Measurements from ENCODE around the gene ZBTB1. TPM values are rescaled to one million over a fixed set of nuclear protein-coding genes. Genes with fewer than 3 reads are reported as not detected.

Gene ZBTB1
- polyA plus RNA-seq, 1 donor from 2014 or later = 24.8 TPM

GRCh38 chr14:64464651-64465050 lies 39.9 kb upstream of the ZBTB1 start:
- Histone ChIP-seq H2AFZ (ENCODE audit: low read depth, low read length) (peak overlapping the region; percentile 7), H3F3A (ENCODE audit: insufficient read depth, low read length, poor library complexity, severe bottlenecking) (no peaks in the 10 kb centered on the region), H3K4me2 (ENCODE audit: low read length) (peak overlapping the region; percentile 46), H3K9me3 (ENCODE audit: low read length) (no peaks in the 10 kb centered on the region), H3K27me3 (ENCODE audit: insufficient read depth, low read depth, low read length) (no peaks in the 10 kb centered on the region), H3K9ac (ENCODE audit: low read length) (peak overlapping the region; percentile 70), H4K20me1 (ENCODE audit: insufficient read depth) (no peaks in the 10 kb centered on the region), H3K36me3 (ENCODE audit: insufficient read depth, low read length) (no peaks in the 10 kb centered on the region), H3K79me2 (replicated peaks; ENCODE audit: insufficient read depth, low read length) (no peaks in the 10 kb centered on the region), H3K27ac (ENCODE audit: low read length) (no peak overlapping the region), H3K4me3 (ENCODE audit: low read length) (peak overlapping the region; percentile 91), H3K9me2 (ENCODE audit: insufficient read depth, low read length) (no peaks in the 10 kb centered on the region)
- TF ChIP-seq POLR2AphosphoS5 (IDR thresholded peaks at IDR 0.05) = no peak
- no peak for TF ChIP-seq EP300 (conservative IDR thresholded peaks at IDR 0.05; ENCODE audit: poor library complexity, severe bottlenecking)
- no peak for TF ChIP-seq RAD21 (conservative IDR thresholded peaks at IDR 0.05)
- TF ChIP-seq, protein P1, sequence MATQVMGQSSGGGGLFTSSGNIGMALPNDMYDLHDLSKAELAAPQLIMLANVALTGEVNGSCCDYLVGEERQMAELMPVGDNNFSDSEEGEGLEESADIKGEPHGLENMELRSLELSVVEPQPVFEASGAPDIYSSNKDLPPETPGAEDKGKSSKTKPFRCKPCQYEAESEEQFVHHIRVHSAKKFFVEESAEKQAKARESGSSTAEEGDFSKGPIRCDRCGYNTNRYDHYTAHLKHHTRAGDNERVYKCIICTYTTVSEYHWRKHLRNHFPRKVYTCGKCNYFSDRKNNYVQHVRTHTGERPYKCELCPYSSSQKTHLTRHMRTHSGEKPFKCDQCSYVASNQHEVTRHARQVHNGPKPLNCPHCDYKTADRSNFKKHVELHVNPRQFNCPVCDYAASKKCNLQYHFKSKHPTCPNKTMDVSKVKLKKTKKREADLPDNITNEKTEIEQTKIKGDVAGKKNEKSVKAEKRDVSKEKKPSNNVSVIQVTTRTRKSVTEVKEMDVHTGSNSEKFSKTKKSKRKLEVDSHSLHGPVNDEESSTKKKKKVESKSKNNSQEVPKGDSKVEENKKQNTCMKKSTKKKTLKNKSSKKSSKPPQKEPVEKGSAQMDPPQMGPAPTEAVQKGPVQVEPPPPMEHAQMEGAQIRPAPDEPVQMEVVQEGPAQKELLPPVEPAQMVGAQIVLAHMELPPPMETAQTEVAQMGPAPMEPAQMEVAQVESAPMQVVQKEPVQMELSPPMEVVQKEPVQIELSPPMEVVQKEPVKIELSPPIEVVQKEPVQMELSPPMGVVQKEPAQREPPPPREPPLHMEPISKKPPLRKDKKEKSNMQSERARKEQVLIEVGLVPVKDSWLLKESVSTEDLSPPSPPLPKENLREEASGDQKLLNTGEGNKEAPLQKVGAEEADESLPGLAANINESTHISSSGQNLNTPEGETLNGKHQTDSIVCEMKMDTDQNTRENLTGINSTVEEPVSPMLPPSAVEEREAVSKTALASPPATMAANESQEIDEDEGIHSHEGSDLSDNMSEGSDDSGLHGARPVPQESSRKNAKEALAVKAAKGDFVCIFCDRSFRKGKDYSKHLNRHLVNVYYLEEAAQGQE (IDR thresholded peaks at IDR 0.05; ENCODE audit: borderline replicate concordance) = no peak
- no peak for TF ChIP-seq SMC3 (conservative IDR thresholded peaks at IDR 0.05; ENCODE audit: poor library complexity)
- TF ChIP-seq EZH2 (IDR thresholded peaks at IDR 0.05; ENCODE audit: borderline replicate concordance, insufficient read depth, low read length, poor library complexity, severe bottlenecking) = no peak
- TF ChIP-seq, protein P2, sequence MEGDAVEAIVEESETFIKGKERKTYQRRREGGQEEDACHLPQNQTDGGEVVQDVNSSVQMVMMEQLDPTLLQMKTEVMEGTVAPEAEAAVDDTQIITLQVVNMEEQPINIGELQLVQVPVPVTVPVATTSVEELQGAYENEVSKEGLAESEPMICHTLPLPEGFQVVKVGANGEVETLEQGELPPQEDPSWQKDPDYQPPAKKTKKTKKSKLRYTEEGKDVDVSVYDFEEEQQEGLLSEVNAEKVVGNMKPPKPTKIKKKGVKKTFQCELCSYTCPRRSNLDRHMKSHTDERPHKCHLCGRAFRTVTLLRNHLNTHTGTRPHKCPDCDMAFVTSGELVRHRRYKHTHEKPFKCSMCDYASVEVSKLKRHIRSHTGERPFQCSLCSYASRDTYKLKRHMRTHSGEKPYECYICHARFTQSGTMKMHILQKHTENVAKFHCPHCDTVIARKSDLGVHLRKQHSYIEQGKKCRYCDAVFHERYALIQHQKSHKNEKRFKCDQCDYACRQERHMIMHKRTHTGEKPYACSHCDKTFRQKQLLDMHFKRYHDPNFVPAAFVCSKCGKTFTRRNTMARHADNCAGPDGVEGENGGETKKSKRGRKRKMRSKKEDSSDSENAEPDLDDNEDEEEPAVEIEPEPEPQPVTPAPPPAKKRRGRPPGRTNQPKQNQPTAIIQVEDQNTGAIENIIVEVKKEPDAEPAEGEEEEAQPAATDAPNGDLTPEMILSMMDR (IDR thresholded peaks at IDR 0.05; ENCODE audit: poor library complexity, severe bottlenecking) = no peak
- no peak for TF ChIP-seq MXI1 (conservative IDR thresholded peaks at IDR 0.05; ENCODE audit: poor library complexity, severe bottlenecking)
- TF ChIP-seq TAF1 (IDR thresholded peaks at IDR 0.05; ENCODE audit: low read depth) = no peak

DNA sequence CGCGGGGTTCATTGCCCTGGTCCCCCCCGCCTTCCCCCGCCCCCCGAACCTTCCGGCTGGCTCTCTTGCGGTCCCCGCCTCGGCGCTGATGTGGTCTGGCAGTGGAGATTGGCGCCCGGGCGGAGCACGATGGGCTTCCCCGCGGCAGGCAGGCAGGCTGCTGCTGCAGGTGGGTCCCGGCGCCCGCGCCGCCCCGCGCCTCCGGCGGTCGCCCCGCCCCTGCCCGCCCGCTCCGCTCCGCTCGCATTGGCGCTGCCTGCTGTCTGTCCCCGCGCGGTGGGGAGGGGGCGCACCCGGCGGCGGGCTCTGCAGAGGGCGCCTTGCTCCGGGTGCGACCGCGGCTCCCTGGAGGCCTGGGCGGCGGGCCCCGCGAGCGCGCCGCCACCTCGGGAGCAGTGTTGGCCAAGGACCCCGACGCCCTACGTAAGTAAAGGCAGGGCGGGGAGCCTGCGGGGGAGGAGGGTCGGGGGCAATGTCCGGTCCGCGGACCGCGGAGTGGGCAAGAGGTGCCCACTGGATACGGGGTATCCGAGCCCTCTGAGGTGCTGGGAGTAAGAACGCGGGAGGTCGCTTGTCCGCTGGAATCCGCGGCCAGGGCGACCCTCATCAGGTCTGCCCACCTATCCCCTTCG lies 39.3 kb upstream of the ZBTB1 start, which contains the start of gene AKAP5:
Gene AKAP5, plus strand, starts transcription at position 309 of the 632 bp plus-strand sequence. CDS start 2,896 bp downstream, outside the sequence.
- H3K27ac ChIP-seq (ENCODE audit: low read length) = peak within 1 kb of the TSS; percentile 7
- peak within 1 kb of the TSS; percentile 91 for H3K4me3 ChIP-seq (ENCODE audit: low read length)
- H3F3A ChIP-seq (ENCODE audit: insufficient read depth, low read length, poor library complexity, severe bottlenecking) = no peaks in the 10 kb centered on the region
- no peaks in the 10 kb centered on the region for H4K20me1 ChIP-seq (ENCODE audit: insufficient read depth)
- H3K36me3 ChIP-seq (ENCODE audit: insufficient read depth, low read length) = no peaks in the 10 kb centered on the region
- H3K27me3 ChIP-seq (ENCODE audit: insufficient read depth, low read depth, low read length) = no peaks in the 10 kb centered on the region
- TF ChIP-seq EZH2 (IDR thresholded peaks at IDR 0.05; ENCODE audit: borderline replicate concordance, insufficient read depth, low read length, poor library complexity, severe bottlenecking) (no peak), EP300 (conservative IDR thresholded peaks at IDR 0.05; ENCODE audit: poor library complexity, severe bottlenecking) (no peak), RAD21 (conservative IDR thresholded peaks at IDR 0.05) (peak; percentile 16), SMC3 (conservative IDR thresholded peaks at IDR 0.05; ENCODE audit: poor library complexity) (no peak), TAF1 (IDR thresholded peaks at IDR 0.05; ENCODE audit: low read depth) (no peak), MXI1 (conservative IDR thresholded peaks at IDR 0.05; ENCODE audit: poor library complexity, severe bottlenecking) (peak; percentile 65), POLR2AphosphoS5 (IDR thresholded peaks at IDR 0.05) (no peak)
- TF ChIP-seq, protein P1 (IDR thresholded peaks at IDR 0.05; ENCODE audit: borderline replicate concordance) = no peak
- TF ChIP-seq, protein P2 (IDR thresholded peaks at IDR 0.05; ENCODE audit: poor library complexity, severe bottlenecking) = no peak
- no peaks in the 10 kb centered on the region for H3K9me2 ChIP-seq (ENCODE audit: insufficient read depth, low read length)
- peak within 1 kb of the TSS; percentile 46 for H3K4me2 ChIP-seq (ENCODE audit: low read length)
- H2AFZ ChIP-seq (ENCODE audit: low read depth, low read length) = peak within 1 kb of the TSS; percentile 81
- H3K9me3 ChIP-seq (ENCODE audit: low read length) = no peaks in the 10 kb centered on the region
- H3K79me2 ChIP-seq (replicated peaks; ENCODE audit: insufficient read depth, low read length) = no peaks in the 10 kb centered on the region
- H3K9ac ChIP-seq (ENCODE audit: low read length) = peak within 1 kb of the TSS; percentile 70
